Stimulated activated CD4-positive, alpha-beta T cell treated with anti-CD3 and anti-CD28 coated beads, TNF-alpha, amount 100 ng/mL, for 4 hours (primary cell): ENCODE results near the gene WWC1.
"Not testable (repeated sequence)": the region's sequence is repeated elsewhere in the genome, so short reads cannot be mapped to it uniquely, and the experiment has no call there.

Experiments used
- DNase-seq, 3 experiments: peaks; one replicate each; pipeline ENCODE4 v3.0.0-alpha.2; 2020; ENCODE audit warnings: low read depth in 3 of 3

Gene WWC1

GRCh38 chr5:168332042-168332441 is 40.6 kb downstream of the WWC1 start:
- no peak for DNase-seq

- no peak for DNase-seq
Observed at GRCh38 chr5:168334280-168334679, 42.8 kb downstream of the WWC1 start.

DNA sequence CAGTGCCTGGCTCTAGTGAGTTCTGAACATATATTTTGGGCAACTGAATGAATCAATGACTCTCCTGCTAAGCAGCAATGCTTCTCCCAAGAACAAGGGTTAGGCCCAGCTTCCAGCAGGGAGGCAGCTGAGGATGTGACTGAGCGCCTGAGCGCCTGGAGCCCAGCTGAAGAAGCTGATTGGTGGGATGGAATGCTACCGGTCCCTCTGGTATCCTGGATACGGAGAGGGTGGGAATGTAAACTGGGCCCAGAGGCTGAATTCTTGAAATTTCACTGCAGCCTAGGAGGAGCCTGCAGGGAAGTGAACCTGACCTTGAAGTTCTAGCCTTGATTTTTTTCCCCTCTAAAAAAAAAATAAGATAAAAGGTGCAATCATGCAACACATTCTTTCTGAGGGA is 43.2 kb downstream of the WWC1 start:
- no peak for DNase-seq

DNA sequence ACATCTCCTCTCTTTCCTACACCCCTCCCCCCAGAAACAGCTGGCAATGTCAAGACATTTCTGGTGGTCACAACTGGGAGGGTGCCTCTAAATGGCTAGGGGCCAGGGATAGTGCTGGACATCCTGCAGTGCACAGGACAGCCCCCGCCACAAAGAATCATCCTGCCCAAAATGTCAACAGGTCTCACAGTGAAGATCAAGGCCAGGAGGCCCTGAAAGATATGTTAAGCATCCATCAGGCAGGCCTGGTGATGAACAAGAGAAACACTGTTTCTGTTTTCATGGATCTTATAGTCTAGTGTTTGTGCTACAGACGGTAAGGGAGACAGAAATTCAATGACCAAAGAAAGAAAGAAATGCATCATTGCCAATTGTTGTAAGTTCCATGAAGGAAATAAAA is 45.9 kb downstream of the WWC1 start:
- DNase-seq = no peak

- DNase-seq = no peak
Observed at GRCh38 chr5:168339109-168339771, 47.8 kb downstream of the WWC1 start.

DNA sequence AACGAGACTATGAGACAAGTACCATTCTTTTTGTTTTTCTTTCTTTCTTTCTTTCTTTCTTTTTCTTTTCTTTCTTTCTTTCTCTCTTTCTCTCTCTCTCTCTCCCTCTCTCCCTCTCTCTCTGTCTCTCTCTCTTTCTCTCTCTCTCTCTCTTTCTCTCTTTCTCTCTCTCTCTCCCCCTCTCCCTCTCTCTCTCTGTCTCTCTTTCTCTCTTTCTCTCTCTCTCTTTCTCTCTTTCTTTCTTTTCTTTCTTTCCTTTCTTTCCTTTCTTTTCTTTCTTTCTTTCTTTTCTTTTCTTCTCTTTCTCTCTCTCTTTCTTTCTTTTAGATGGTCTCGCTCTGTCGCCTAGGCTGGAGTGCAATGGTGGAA is 48.3 kb downstream of the WWC1 start:
- DNase-seq = not testable (repeated sequence)

GRCh38 chr5:168340487-168340886 is 49.0 kb downstream of the WWC1 start:
- DNase-seq = no peak

GRCh38 chr5:168341178-168341577 is 49.7 kb downstream of the WWC1 start:
- no peak for DNase-seq

- no peak for DNase-seq
Observed at GRCh38 chr5:168342151-168342825, 50.8 kb downstream of the WWC1 start.

- no peak for DNase-seq
Observed at GRCh38 chr5:168342985-168343384, 51.5 kb downstream of the WWC1 start.

GRCh38 chr5:168346417-168346816 is 55.0 kb downstream of the WWC1 start:
- DNase-seq = no peak

- no peak for DNase-seq
Observed at GRCh38 chr5:168347368-168348083, 56.1 kb downstream of the WWC1 start.

DNA sequence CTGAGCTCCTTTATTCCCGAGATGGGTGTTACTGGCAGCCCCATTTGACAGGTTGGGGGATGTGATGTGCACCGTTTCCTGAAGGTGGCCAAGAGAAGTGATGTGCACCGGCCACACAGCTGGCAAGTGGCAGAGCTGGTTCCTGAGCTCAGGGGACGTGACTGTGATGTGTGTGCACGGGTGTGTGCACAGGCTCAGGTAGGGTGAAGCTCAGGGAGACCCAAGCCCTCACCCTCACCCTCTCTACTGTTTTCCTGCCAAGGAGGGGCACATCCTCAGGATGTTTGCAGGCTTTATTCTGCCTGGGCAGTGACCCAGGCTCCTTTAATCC is 56.6 kb downstream of the WWC1 start:
- no peak for DNase-seq

- no peak for DNase-seq
Observed at GRCh38 chr5:168350315-168350714, 58.9 kb downstream of the WWC1 start.

- no peak for DNase-seq
Observed at GRCh38 chr5:168353216-168353957, 61.9 kb downstream of the WWC1 start.

DNA sequence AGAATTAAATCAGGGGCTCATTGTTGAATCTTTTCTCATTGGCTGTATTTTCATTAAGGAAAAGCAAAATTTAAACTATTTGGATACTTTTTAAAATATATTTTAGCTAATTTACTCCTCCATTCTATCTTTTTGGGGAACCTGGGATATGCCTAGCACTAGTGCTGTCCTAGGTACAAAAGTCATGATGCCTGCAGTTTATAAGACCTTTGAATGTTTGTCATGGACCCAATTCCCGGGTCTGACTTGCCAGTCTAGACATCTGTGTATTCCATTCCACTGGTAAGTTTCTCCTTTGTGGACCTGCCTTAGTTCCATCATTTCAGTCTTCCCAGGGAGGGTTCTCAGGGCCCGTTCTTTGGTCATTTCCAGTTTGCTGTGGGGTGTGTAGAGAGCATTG is 63.0 kb downstream of the WWC1 start:
- DNase-seq = no peak

DNA sequence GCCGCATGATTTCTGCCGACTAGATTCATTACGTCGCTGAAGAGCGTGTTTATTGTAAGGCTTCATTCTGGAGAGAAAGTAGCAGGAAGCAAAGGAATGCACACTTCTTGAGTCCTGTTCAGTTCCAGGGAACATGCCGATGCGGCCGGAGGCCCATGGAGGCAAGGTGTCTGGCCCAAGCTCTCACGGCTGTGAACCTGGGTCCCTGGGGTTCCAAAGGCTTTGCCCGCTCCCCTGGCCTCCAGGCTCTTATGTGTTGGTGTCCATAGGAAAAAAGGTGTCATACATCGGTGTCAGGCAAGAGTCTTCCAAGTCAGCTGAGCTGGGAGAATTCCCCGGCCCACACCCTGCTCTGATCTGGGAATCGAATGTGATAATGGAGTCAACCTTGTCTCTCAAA is 64.7 kb downstream of the WWC1 start:
- no peak for DNase-seq

DNA sequence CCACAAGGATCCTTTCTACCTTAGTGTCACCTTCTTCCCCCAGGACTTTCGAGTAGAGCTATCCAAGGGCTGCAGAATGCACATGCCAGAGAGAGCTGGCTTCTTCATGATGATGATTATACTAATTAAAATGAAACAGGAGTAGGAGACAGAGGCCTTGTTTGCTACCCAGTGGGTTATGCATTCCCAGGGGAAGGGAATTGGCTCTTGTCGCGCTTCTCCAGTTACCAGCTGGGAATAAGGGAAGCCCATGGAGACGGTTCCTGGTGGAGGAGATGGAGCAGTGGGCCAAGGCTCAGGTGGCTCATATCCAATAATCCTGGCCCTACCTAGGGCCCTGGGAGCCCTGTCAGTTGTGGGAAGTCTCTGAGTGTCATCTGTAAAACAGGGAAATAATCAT is 65.1 kb downstream of the WWC1 start:
- DNase-seq = no peak

GRCh38 chr5:168357876-168358275 is 66.4 kb downstream of the WWC1 start:
- DNase-seq = no peak

GRCh38 chr5:168359820-168360460 is 68.5 kb downstream of the WWC1 start:
- DNase-seq = no peak

- no peak for DNase-seq
Observed at GRCh38 chr5:168360521-168361285, 69.3 kb downstream of the WWC1 start.
